SK-N-SH (cell line): ENCODE data around the gene AIPL1. TPM values are rescaled to one million over a fixed set of nuclear protein-coding genes. Genes with fewer than 3 reads are reported as not detected.

Experiments used
- CTCF ChIA-PET: fragments of 300-600, 350-600 bp; formaldehyde crosslinking; extraction: SDS; loops from one replicate; lab custom pipeline; 2021; lab: Yijun Ruan, JAX
- POLR2A ChIA-PET: fragments of 350-600 bp; sonication (Branson Sonifier 250); formaldehyde crosslinking; extraction: SDS; loops from one replicate; lab custom pipeline; 2020; ENCODE audit warnings: antibody characterized with exemption, inconsistent platforms; lab: Yijun Ruan, JAX
- DNase-seq: peaks from one replicate; pipeline ENCODE4 v3.0.0; 2012
- H2AFZ ChIP-seq: fragments of 200-600 bp; sonication (generic); 2 replicates; pipeline ENCODE4 v1.8.1; 2016; ENCODE audit warnings: antibody characterized with exemption, mild to moderate bottlenecking, low read depth
- H3F3A ChIP-seq: fragments of 200-600 bp; sonication (generic); replicated peaks from 2 replicates; pipeline ENCODE3; 2016; ENCODE audit warnings: antibody characterized with exemption, mild to moderate bottlenecking; ENCODE audit not compliant: insufficient read depth
- H3K27ac ChIP-seq, 2 experiments: fragments of 200-500 bp in 1 of 2; fragments of 200-600 bp in 1 of 2; sonication (Bioruptor generic) in 1 of 2; sonication (generic), shearing (Covaris generic) in 1 of 2; 2 replicates each; pipeline versions ENCODE4 v1.5.1 to v1.6.1; 2014 to 2016; ENCODE audit warnings: low read depth in 2 of 2, inconsistent platforms in 1 of 2, low read length in 1 of 2, mild to moderate bottlenecking in 1 of 2, mixed read lengths in 1 of 2
- H3K27me3 ChIP-seq: fragments of 200-600 bp; sonication (generic), shearing (Covaris generic); 2 replicates; pipeline ENCODE4 v1.6.1; 2016; ENCODE audit warnings: mixed run types; ENCODE audit not compliant: insufficient read depth
- H3K36me3 ChIP-seq, 2 experiments: fragments of 200-500 bp in 1 of 2; fragments of 200-600 bp in 1 of 2; sonication (Bioruptor generic) in 1 of 2; sonication (generic) in 1 of 2; replicated peaks in 1 of 2; 2 replicates each; pipeline versions ENCODE3 to v1.5.1; 2014 to 2016; ENCODE audit warnings: low read length in 1 of 2, mild to moderate bottlenecking in 1 of 2; ENCODE audit not compliant: insufficient read depth in 2 of 2, control insufficient read depth in 1 of 2
- H3K4me1 ChIP-seq, 2 experiments: fragments of 200-500 bp in 1 of 2; fragments of 200-600 bp in 1 of 2; sonication (Bioruptor generic) in 1 of 2; sonication (generic), shearing (Covaris generic) in 1 of 2; 2 replicates each; pipeline versions ENCODE4 v1.5.1 to v1.6.1; 2014 to 2016; ENCODE audit warnings: low read depth in 1 of 2, low read length in 1 of 2, mixed run types in 1 of 2; ENCODE audit not compliant: insufficient read depth in 2 of 2, control insufficient read depth in 1 of 2
- H3K4me2 ChIP-seq: fragments of 200-600 bp; sonication (generic), shearing (Covaris generic); 2 replicates; pipeline ENCODE4 v1.6.1; 2017; ENCODE audit warnings: mixed run types
- H3K4me3 ChIP-seq, 2 experiments: fragments of 200-500 bp in 1 of 2; fragments of 200-600 bp in 1 of 2; sonication (Bioruptor generic) in 1 of 2; sonication (generic), shearing (Covaris generic) in 1 of 2; 2 replicates each; pipeline versions ENCODE4 v1.5.1 to v1.8.1; 2014 to 2016; ENCODE audit warnings: low read depth in 2 of 2, inconsistent platforms in 1 of 2, low read length in 1 of 2, mild to moderate bottlenecking in 1 of 2, mixed read lengths in 1 of 2, moderate library complexity in 1 of 2
- H3K79me2 ChIP-seq: fragments of 200-600 bp; sonication (generic); 2 replicates; pipeline ENCODE4 v1.8.1; 2017; ENCODE audit warnings: mild to moderate bottlenecking; ENCODE audit not compliant: insufficient read depth
- H3K9ac ChIP-seq: fragments of 200-600 bp; sonication (generic); 2 replicates; pipeline ENCODE4 v1.6.1; 2017; ENCODE audit warnings: mixed run types
- H3K9me2 ChIP-seq: fragments of 200-600 bp; sonication (generic); 2 replicates; pipeline ENCODE4 v1.6.1; 2017; ENCODE audit warnings: mixed run types
- H3K9me3 ChIP-seq: fragments of 200-600 bp; sonication (generic); 2 replicates; pipeline ENCODE4 v1.6.1; 2017; ENCODE audit warnings: mixed run types, mild to moderate bottlenecking, moderate library complexity
- H4K20me1 ChIP-seq: fragments of 200-600 bp; sonication (generic); 2 replicates; pipeline ENCODE4 v1.6.1; 2017; ENCODE audit warnings: mild to moderate bottlenecking, mixed run types; ENCODE audit not compliant: insufficient read depth
- ELF1 ChIP-seq: IDR thresholded peaks from 2 replicates; pipeline ENCODE4 v1.4.0; 2012
- EZH2phosphoT487 ChIP-seq: fragments of 200-600 bp; sonication (generic); IDR thresholded peaks from 2 replicates; pipeline ENCODE4 v1.6.1; 2017; ENCODE audit warnings: low read depth, mixed run types, mild to moderate bottlenecking, antibody characterized with exemption, moderate library complexity, borderline replicate concordance
- FOSL2 ChIP-seq: IDR thresholded peaks from 2 replicates; pipeline ENCODE4 v1.4.0; 2012; ENCODE audit warnings: low read depth, mild to moderate bottlenecking, moderate library complexity, borderline replicate concordance
- FOXM1 ChIP-seq: IDR thresholded peaks from 2 replicates; pipeline ENCODE4 v1.4.0; 2012; ENCODE audit warnings: low read depth, mild to moderate bottlenecking
- GABPA ChIP-seq: IDR thresholded peaks from 2 replicates; pipeline ENCODE4 v1.4.0; 2012; ENCODE audit warnings: low read depth, mild to moderate bottlenecking
- IRF3 ChIP-seq: fragments of 150-350 bp; IDR thresholded peaks from 2 replicates; pipeline ENCODE4 v1.6.1; 2016; ENCODE audit warnings: mild to moderate bottlenecking, low read depth, low read length
- MAX ChIP-seq: IDR thresholded peaks from 2 replicates; pipeline ENCODE4 v1.4.0; 2012; ENCODE audit warnings: low read depth
- MEF2A ChIP-seq: IDR thresholded peaks from 2 replicates; pipeline ENCODE4 v1.4.0; 2012; ENCODE audit warnings: low read depth, borderline replicate concordance
- MXI1 ChIP-seq: IDR thresholded peaks from 2 replicates; pipeline ENCODE4 v1.6.1; 2012; ENCODE audit warnings: mild to moderate bottlenecking, low read depth, low read length, improper control_type of control experiment
- POLR2AphosphoS5 ChIP-seq: IDR thresholded peaks from 2 replicates; pipeline ENCODE4 v1.6.1; 2012; ENCODE audit warnings: low read depth, low read length
- RAD21 ChIP-seq: IDR thresholded peaks from 2 replicates; pipeline ENCODE4 v1.6.1; 2012; ENCODE audit warnings: mild to moderate bottlenecking, low read length
- RCOR1 ChIP-seq: fragments of 150-350 bp; IDR thresholded peaks from 2 replicates; pipeline ENCODE4 v1.6.1; 2017; ENCODE audit warnings: antibody characterized with exemption, low read length
- RXRA ChIP-seq: IDR thresholded peaks from 2 replicates; pipeline ENCODE4 v1.4.0; 2012; ENCODE audit warnings: low read depth, mild to moderate bottlenecking, borderline replicate concordance
- SIN3A ChIP-seq: IDR thresholded peaks from 2 replicates; pipeline ENCODE4 v1.6.1; 2012; ENCODE audit warnings: low read depth, mild to moderate bottlenecking, low read length, moderate library complexity, borderline replicate concordance
- USF2 ChIP-seq: fragments of 150-350 bp; IDR thresholded peaks from 2 replicates; pipeline ENCODE4 v1.6.1; 2017; ENCODE audit warnings: antibody characterized with exemption, low read length, low read depth, borderline replicate concordance
- YY1 ChIP-seq: IDR thresholded peaks from 2 replicates; pipeline ENCODE4 v1.4.0; 2012; ENCODE audit warnings: low read depth, mild to moderate bottlenecking
- WGBS: methylation state at CpG from one replicate; pipeline ENCODE4 v1.1.6; 2017; ENCODE audit warnings: low lambda C conversion rate; 5-methylcytosine and 5-hydroxymethylcytosine counted together
- polyA plus RNA-seq, 3 experiments: library from polyadenylated mRNA; depleted of rRNA; stranded (reverse); fragments of >200 nt; gene quantifications; 2 replicates each; pipeline ENCODE4 v1.2.3, GENCODE V29; 2012

The AIPL1 gene
- polyA plus RNA-seq, 1 of the 3 experiments (the other 2 are of a cell fraction): not detected

GRCh38 chr17:6450926-6451832, 16.3 kb upstream of the AIPL1 start:
- ChIA-PET POLR2A (no interaction called here), CTCF (interaction anchor here (1.0 kb wide), 1 partner anchor 22 kb away, joined by 4 read pairs; no protein-coding TSS in a partner anchor)
- Histone ChIP-seq H4K20me1 (no peaks in the 10 kb centered on the region), H3K27me3 (no peaks in the 10 kb centered on the region), H3K9me2 (no peaks in the 10 kb centered on the region), H3K9ac (no peak overlapping the region), H3K4me2 (no peak overlapping the region), H3K79me2 (peaks cover 3% of the 10 kb centered on the region; the same call in 1 of the 2 replicates), H3K27ac (no peak overlapping the region), H3K4me3 (no peak overlapping the region), H3K9me3 (no peaks in the 10 kb centered on the region), H3F3A (no peaks in the 10 kb centered on the region), H3K4me1 (peaks cover 0 to 17% of the 10 kb centered on the region in 2 experiments; a peak in 1 of 4 replicates), H3K36me3 (peaks cover 0 to 11% of the 10 kb centered on the region in 2 experiments), H2AFZ (no peak overlapping the region)
- 80% methylated on average over 12 of the region's 12 CpGs for WGBS
- TF ChIP-seq MEF2A (no peak), IRF3 (no peak), ELF1 (no peak), USF2 (no peak), MAX (no peak)
- no peak for DNase-seq

GRCh38 chr17:6449307-6449706, 14.4 kb upstream of the AIPL1 start:
- ChIA-PET POLR2A (no interaction called here), CTCF (interaction anchor here (0.8 to 1.5 kb wide), 4 partner anchors 8 to 24 kb away, joined by 3 read pairs; no protein-coding TSS in a partner anchor)
- no peaks in the 10 kb centered on the region for H3F3A ChIP-seq
- no peak overlapping the region for H3K9ac ChIP-seq
- DNase-seq: no peak
- H3K9me2 ChIP-seq: no peaks in the 10 kb centered on the region
- H3K4me2 ChIP-seq: no peak overlapping the region
- no peaks in the 10 kb centered on the region for H3K27me3 ChIP-seq
- H3K4me3 ChIP-seq: no peak overlapping the region
- no peak overlapping the region for H3K27ac ChIP-seq
- H3K79me2 ChIP-seq: peaks cover 12% of the 10 kb centered on the region; the same call in 1 of the 2 replicates
- H4K20me1 ChIP-seq: no peaks in the 10 kb centered on the region
- 100% methylated on average over 6 of the region's 6 CpGs for WGBS
- peaks cover 0 to 23% of the 10 kb centered on the region in 2 experiments; a peak in 1 of 4 replicates for H3K4me1 ChIP-seq
- TF ChIP-seq SIN3A: no peak
- TF ChIP-seq FOXM1: no peak
- no peak for TF ChIP-seq RAD21
- no peak for TF ChIP-seq YY1
- TF ChIP-seq GABPA: no peak
- TF ChIP-seq POLR2AphosphoS5: no peak
- no peak for TF ChIP-seq EZH2phosphoT487
- TF ChIP-seq FOSL2: no peak
- TF ChIP-seq MEF2A: no peak
- no peak for TF ChIP-seq RCOR1
- TF ChIP-seq MAX: no peak
- TF ChIP-seq MXI1: no peak
- TF ChIP-seq RXRA: no peak
- TF ChIP-seq, all 33 proteins: peak for 0
- peaks cover 0 to 12% of the 10 kb centered on the region in 2 experiments for H3K36me3 ChIP-seq
- H3K9me3 ChIP-seq: no peaks in the 10 kb centered on the region
- no peak overlapping the region for H2AFZ ChIP-seq
